ENCODE measurements around the gene POMT1.

DNA sequence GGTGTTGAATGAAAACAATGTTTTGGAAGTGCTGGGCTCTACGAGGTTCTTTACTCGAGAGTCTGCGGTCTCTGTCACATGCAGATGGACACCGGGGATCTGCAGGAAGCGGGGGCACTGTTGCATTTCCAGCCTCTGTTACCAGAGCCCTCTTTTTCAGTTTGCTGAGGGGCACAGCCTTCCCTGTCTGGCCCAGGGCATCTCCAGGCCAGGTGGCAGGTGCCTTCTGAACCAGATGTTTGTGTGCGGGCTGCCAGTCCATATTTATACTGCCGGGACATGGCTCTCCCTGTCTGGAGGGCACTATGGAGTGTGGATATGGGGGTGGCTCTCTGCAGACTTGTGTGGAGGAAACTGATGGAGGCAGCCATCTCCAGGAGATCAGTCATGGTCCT, 18.7 kb upstream of the POMT1 start:
- TF ChIP-seq, protein P1, sequence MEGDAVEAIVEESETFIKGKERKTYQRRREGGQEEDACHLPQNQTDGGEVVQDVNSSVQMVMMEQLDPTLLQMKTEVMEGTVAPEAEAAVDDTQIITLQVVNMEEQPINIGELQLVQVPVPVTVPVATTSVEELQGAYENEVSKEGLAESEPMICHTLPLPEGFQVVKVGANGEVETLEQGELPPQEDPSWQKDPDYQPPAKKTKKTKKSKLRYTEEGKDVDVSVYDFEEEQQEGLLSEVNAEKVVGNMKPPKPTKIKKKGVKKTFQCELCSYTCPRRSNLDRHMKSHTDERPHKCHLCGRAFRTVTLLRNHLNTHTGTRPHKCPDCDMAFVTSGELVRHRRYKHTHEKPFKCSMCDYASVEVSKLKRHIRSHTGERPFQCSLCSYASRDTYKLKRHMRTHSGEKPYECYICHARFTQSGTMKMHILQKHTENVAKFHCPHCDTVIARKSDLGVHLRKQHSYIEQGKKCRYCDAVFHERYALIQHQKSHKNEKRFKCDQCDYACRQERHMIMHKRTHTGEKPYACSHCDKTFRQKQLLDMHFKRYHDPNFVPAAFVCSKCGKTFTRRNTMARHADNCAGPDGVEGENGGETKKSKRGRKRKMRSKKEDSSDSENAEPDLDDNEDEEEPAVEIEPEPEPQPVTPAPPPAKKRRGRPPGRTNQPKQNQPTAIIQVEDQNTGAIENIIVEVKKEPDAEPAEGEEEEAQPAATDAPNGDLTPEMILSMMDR (IDR thresholded peaks at IDR 0.05; ENCODE audit: low read depth, low read length, poor library complexity, severe bottlenecking), result no peak
- TF ChIP-seq EZH2phosphoT487 (IDR thresholded peaks at IDR 0.05; ENCODE audit: borderline replicate concordance, low read length), result no peak

Data from DOHH2 (cell line).